Heart right ventricle (tissue), 16 donors: Measurements from ENCODE around the gene PCNX4. TPM values are rescaled to one million over a fixed set of nuclear protein-coding genes. Genes with fewer than 3 reads are reported as not detected.

Experiments used
- ATAC-seq, 8 donors: fragments of 200-7000 bp; cut with Tn5 transposase; one replicate each; pipeline ENCODE4 v1.9.1; 2020; ENCODE audit warnings: mild to moderate bottlenecking in 8 of 8, moderate library complexity in 8 of 8, moderate number of reproducible peaks in 1 of 8
- DNase-seq, 2 donors: peaks; one replicate each; pipeline ENCODE4 v3.0.0-alpha.2; 2020
- H3K27ac ChIP-seq, 10 donors: fragments of 200-600 bp; sonication (generic) in 2 of 10; one replicate each; pipeline versions ENCODE4 v1.5.0 to v1.8.0; 2020 to 2022; ENCODE audit warnings: mild to moderate bottlenecking in 3 of 10
- H3K27me3 ChIP-seq, 7 donors: fragments of 200-600 bp; one replicate each; pipeline ENCODE4 v1.8.0; 2021 to 2022; ENCODE audit warnings: mild to moderate bottlenecking in 2 of 7
- H3K36me3 ChIP-seq, 9 donors: fragments of 200-600 bp; sonication (generic) in 1 of 9; one replicate each; pipeline versions ENCODE4 v1.5.0 to v1.8.0; 2020 to 2022; ENCODE audit warnings: mild to moderate bottlenecking in 2 of 9
- H3K4me1 ChIP-seq, 9 donors: fragments of 200-600 bp; sonication (generic) in 1 of 9; one replicate each; pipeline versions ENCODE4 v1.5.0 to v1.8.0; 2020 to 2022; ENCODE audit warnings: mild to moderate bottlenecking in 4 of 9
- H3K4me3 ChIP-seq, 10 donors: fragments of 200-600 bp; sonication (generic) in 2 of 10; one replicate each; pipeline versions ENCODE4 v1.5.0 to v1.8.0; 2020 to 2022; ENCODE audit warnings: mild to moderate bottlenecking in 7 of 10, moderate library complexity in 2 of 10
- H3K9me3 ChIP-seq, 11 donors: fragments of 200-600 bp in 10 of 11; sonication (generic) in 2 of 11; one replicate each; pipeline versions ENCODE4 v1.5.0 to v1.8.0; 2013 to 2022; ENCODE audit warnings: mild to moderate bottlenecking in 2 of 11, control low read depth in 1 of 11, moderate library complexity in 1 of 11
- CTCF ChIP-seq, 9 donors: fragments of 200-600 bp; sonication (generic) in 2 of 9; IDR thresholded peaks; one replicate each; pipeline versions ENCODE4 v1.5.0 to v1.8.0; 2021 to 2022; ENCODE audit warnings: antibody characterized with exemption in 9 of 9, mild to moderate bottlenecking in 5 of 9, moderate library complexity in 1 of 9
- WGBS, 2 donors: extraction: QIAGEN DNeasy Blood & Tissue Kit; methylation state at CpG; one replicate each; pipeline ENCODE4 v1.1.7; 2013; ENCODE audit warnings: inconsistent platforms in 1 of 2; 5-methylcytosine and 5-hydroxymethylcytosine counted together
- intact Hi-C, 10 donors: fragments of 100-400 bp; cut with DNase I; formaldehyde crosslinking; loops; one replicate each; pipeline versions ENCODE4 v1.11.1 to v1.14.2; 2022
- polyA plus RNA-seq, 2 donors: library from polyadenylated mRNA; stranded (reverse); fragments of 200-250 nt; gene quantifications; one replicate each; pipeline ENCODE4 v1.2.3, GENCODE V29; 2013
- total RNA-seq, 10 donors: library from RNA; stranded (reverse); fragmentation: NEBNext Ultra II Directional in 3 of 10; extraction: Animal tissue kit (Norgen Biotek cat#: 25700) in 3 of 10; gene quantifications; one replicate each; pipeline versions ENCODE4 v1.2.1 to v1.2.4, GENCODE V29; 2021 to 2023
- donor health status: Arrhythmogenic right ventricular cardiomyopathy.
- donor health status: ischemic (EF 13 %, LVEDD 7.1; RV severe dilation, severe dysfunction).
- donor health status: healthy with polysubstance abuse.
- donor health status: DM: no; HTN: yes; CAD: no.
- donor health status: DM: no; HTN: no; CAD: no.
- donor health status: ischemic (EF 25% LVEDD 6.9; RV normal size, moderate dysfunction).
- donor health status: ischemic (EF 25% LVEDD 5.7; RV mildly dilated, moderate dysfunction).
- donor health status: healthy.
- donor health status: DM: yes; HTN: yes; CAD: no.
- donor health status: Ischemic cardiomyopathy.
- donor health status: ischemic (EF 35%, LVEDD 5.7; RV mildly dilated, moderate dysfunction).
- donor health status: nonischemic (EF 11% LVEDD 7.7; RV severe dilation, severe dysfunction).
- donor health status: DM: yes; HTN: yes; CAD: no.
- donor health status: PGD.
- donor health status: ischemic (EF 29% LVEDD 5.4; RV normal size, mild dysfunction).
- donor health status: nonischemic (EF 23%, LVEDD 6.1; RV moderate dilation, normal function).

The PCNX4 gene
- total and polyA plus RNA-seq, 12 donors: 10.9 to 56.7 (median 31.2) TPM

GRCh38 chr14:60061371-60061770 is 30.4 kb upstream of the PCNX4 start:
- no peak for TF ChIP-seq CTCF (IDR thresholded peaks at IDR 0.05)
- H3K4me1 ChIP-seq: no peaks in the 10 kb centered on the region
- DNase-seq (no peak), ATAC-seq (no peak)
- 84 to 87% methylated on average over 2 of the region's 2 CpGs for WGBS, 2 donors
- H3K27ac ChIP-seq: no peak overlapping the region
- no peaks in the 10 kb centered on the region for H3K36me3 ChIP-seq
- peaks cover 0 to 7% (median 0%) of the 10 kb centered on the region in 11 donors for H3K9me3 ChIP-seq
- H3K4me3 ChIP-seq: no peak overlapping the region
- intact Hi-C loops: loop anchor here in 9 of 10 donors (5.0 to 10.0 kb wide), 6 partner anchors 97 to 503 kb away; partner anchors contain the start of gene DHRS7 (in 3 of the 9)
- no peaks in the 10 kb centered on the region for H3K27me3 ChIP-seq

- ATAC-seq (no peak), DNase-seq (no peak)
- no peaks in the 10 kb centered on the region for H3K4me1 ChIP-seq
- peak; percentile 37 to 78 (median 63) for TF ChIP-seq CTCF (IDR thresholded peaks at IDR 0.05)
- peaks cover 0 to 6% (median 0%) of the 10 kb centered on the region in 11 donors for H3K9me3 ChIP-seq
- intact Hi-C loops: loop anchor here (1.0 to 10.0 kb wide), 11 partner anchors 100 to 500 kb away; partner anchors contain the start of gene DHRS7 (in 4 of the 10)
- H3K36me3 ChIP-seq: no peaks in the 10 kb centered on the region
- no peaks in the 10 kb centered on the region for H3K27me3 ChIP-seq
- H3K4me3 ChIP-seq: no peak overlapping the region
- no peak overlapping the region for H3K27ac ChIP-seq
Observed at GRCh38 chr14:60064491-60065072, 27.1 kb upstream of the PCNX4 start.

GRCh38 chr14:60067882-60068281 is 23.8 kb upstream of the PCNX4 start:
- intact Hi-C loops: loop anchor here in 8 of 10 donors (2.0 to 10.0 kb wide), 7 partner anchors 99 to 497 kb away; partner anchors contain the start of gene DHRS7 (in 1 of the 8)

GRCh38 chr14:60079723-60080122 is 12.0 kb upstream of the PCNX4 start:
- H3K9me3 ChIP-seq: peaks cover 0 to 19% (median 4%) of the 10 kb centered on the region in 11 donors
- no peak for DNase-seq
- TF ChIP-seq CTCF (IDR thresholded peaks at IDR 0.05): no peak
- intact Hi-C loops: no loop called here
- no peak for ATAC-seq
- no peak overlapping the region for H3K4me3 ChIP-seq
- no peaks in the 10 kb centered on the region for H3K4me1 ChIP-seq
- no peaks in the 10 kb centered on the region for H3K36me3 ChIP-seq
- no peak overlapping the region for H3K27ac ChIP-seq
- H3K27me3 ChIP-seq: no peaks in the 10 kb centered on the region

More at GRCh38 chr14:60067882-60068281, 23.8 kb upstream of the PCNX4 start:
- Histone ChIP-seq H3K4me3 (no peak overlapping the region), H3K4me1 (no peaks in the 10 kb centered on the region), H3K9me3 (no peaks in the 10 kb centered on the region), H3K27me3 (no peaks in the 10 kb centered on the region), H3K27ac (no peak overlapping the region), H3K36me3 (no peaks in the 10 kb centered on the region)
- 94 to 97% methylated on average over 1 of the region's 1 CpG for WGBS, 2 donors
- DNase-seq (no peak), ATAC-seq (no peak)
- no peak for TF ChIP-seq CTCF (IDR thresholded peaks at IDR 0.05)
